A549 (cell line): ENCODE measurements around the gene MYL6. TPM values are rescaled to one million over a fixed set of nuclear protein-coding genes. Genes with fewer than 3 reads are reported as not detected.

Experiments used
- ATAC-seq, 2 experiments: fragments of 200-7000 bp in 1 of 2; fragments of >200 bp in 1 of 2; cut with Nextera tagmentation in 1 of 2; cut with Tn5 transposase in 1 of 2; 3 replicates each; pipeline versions ENCODE4 v1.8.0 to v1.9.1; 2018 to 2020; ENCODE audit warnings: mild to moderate bottlenecking in 1 of 2, moderate library complexity in 1 of 2
- CTCF ChIA-PET: fragments of 300-600 bp; sonication (Branson Sonifier 250); formaldehyde crosslinking; extraction: SDS; loops from one replicate; lab custom pipeline; 2021; ENCODE audit warnings: antibody characterized with exemption, inconsistent platforms; lab: Yijun Ruan, JAX
- POLR2A ChIA-PET: fragments of 350-600 bp; formaldehyde crosslinking; extraction: SDS; loops from one replicate; lab custom pipeline; 2021; ENCODE audit warnings: antibody characterized with exemption, inconsistent platforms; lab: Yijun Ruan, JAX
- DNase-seq, 2 experiments: peaks; one replicate each; pipeline versions ENCODE4 v3.0.0 to v3.0.0-alpha.2; 2011 to 2016; ENCODE audit warnings: low read depth in 1 of 2, low spot score in 1 of 2
- FAIRE-seq: peaks from 2 replicates; lab custom pipeline; 2011; peaks lifted over from hg19 to GRCh38; lab: Jason Lieb, UNC
- H3K27ac ChIP-seq, 2 experiments: fragments of >200 bp; sonication (Bioruptor Twin); formaldehyde crosslinking; 3 replicates each; pipeline ENCODE4 v1.5.1; 2016 to 2017
- H3K4me1 ChIP-seq: fragments of >200 bp; sonication (Bioruptor Twin); formaldehyde crosslinking; 3 replicates; pipeline ENCODE4 v1.6.1; 2016
- H3K4me2 ChIP-seq: fragments of >200 bp; sonication (Bioruptor Twin); formaldehyde crosslinking; 3 replicates; pipeline ENCODE4 v1.6.1; 2016
- H3K4me3 ChIP-seq: fragments of >200 bp; sonication (Bioruptor Twin); formaldehyde crosslinking; 3 replicates; pipeline ENCODE4 v1.5.1; 2016
- H3K9me3 ChIP-seq: fragments of >200 bp; sonication (Bioruptor Twin); formaldehyde crosslinking; 3 replicates; pipeline ENCODE4 v1.6.1; 2016
- ATOH8 ChIP-seq: fragments of 250-450 bp; sonication (Bioruptor Pico); IDR thresholded peaks from 2 replicates; pipeline ENCODE4 v1.5.0; 2020; ENCODE audit warnings: low read depth, mild to moderate bottlenecking, moderate library complexity
- BCL3 ChIP-seq: fragments of >200 bp; sonication (Bioruptor Twin); formaldehyde crosslinking; IDR thresholded peaks from 3 replicates; pipeline ENCODE4 v1.6.1; 2016
- BHLHE40 ChIP-seq: IDR thresholded peaks from 2 replicates; pipeline ENCODE4 v1.6.1; 2012; ENCODE audit warnings: low read depth, low read length, inconsistent platforms
- CEBPB ChIP-seq, 2 experiments: fragments of >200 bp in 1 of 2; sonication (Bioruptor Twin) in 1 of 2; formaldehyde crosslinking in 1 of 2; IDR thresholded peaks; 2 replicates each; pipeline ENCODE4 v1.6.1; 2012 to 2016
- CTCF ChIP-seq: fragments of >200 bp; sonication (Bioruptor Twin); formaldehyde crosslinking; IDR thresholded peaks from 3 replicates; pipeline ENCODE4 v1.5.1; 2016
- E2F6 ChIP-seq: IDR thresholded peaks from 2 replicates; pipeline ENCODE4 v1.6.1; 2012; ENCODE audit warnings: low read depth, borderline replicate concordance
- ELK1 ChIP-seq: fragments of 150-350 bp; IDR thresholded peaks from 2 replicates; pipeline ENCODE4 v1.6.1; 2014; ENCODE audit warnings: low read depth, mild to moderate bottlenecking, low read length
- FOXS1 ChIP-seq: fragments of 250-450 bp; sonication (Bioruptor Pico); IDR thresholded peaks from 2 replicates; pipeline ENCODE4 v1.5.0; 2020; ENCODE audit warnings: mild to moderate bottlenecking, moderate library complexity
- GATA3 ChIP-seq: IDR thresholded peaks from 2 replicates; pipeline ENCODE4 v1.6.1; 2012; ENCODE audit warnings: borderline replicate concordance
- HDAC2 ChIP-seq: fragments of 200-600 bp; sonication (generic); IDR thresholded peaks from 2 replicates; pipeline ENCODE4 v1.6.1; 2016
- HES2 ChIP-seq: fragments of >200 bp; sonication (Bioruptor Twin); formaldehyde crosslinking; IDR thresholded peaks from 2 replicates; pipeline ENCODE4 v1.6.1; 2016
- HOXA7 ChIP-seq: fragments of 250-450 bp; sonication (Bioruptor Pico); IDR thresholded peaks from 2 replicates; pipeline ENCODE4 v1.5.0; 2020; ENCODE audit warnings: mild to moderate bottlenecking, moderate library complexity
- JUN ChIP-seq, 2 experiments: fragments of >200 bp; sonication (Bioruptor Twin); formaldehyde crosslinking; IDR thresholded peaks; 2 replicates in 1 of 2; 3 replicates in 1 of 2; pipeline ENCODE4 v1.6.1; 2016 to 2017
- NPAS2 ChIP-seq: fragments of 250-450 bp; sonication (Bioruptor Pico); IDR thresholded peaks from 2 replicates; pipeline ENCODE4 v1.8.0; 2022; ENCODE audit warnings: mild to moderate bottlenecking, moderate library complexity, borderline replicate concordance
- PBX3 ChIP-seq: IDR thresholded peaks from 2 replicates; pipeline ENCODE4 v1.6.1; 2012
- RAD21 ChIP-seq, 2 experiments: fragments of >200 bp in 1 of 2; sonication (Bioruptor Twin) in 1 of 2; formaldehyde crosslinking in 1 of 2; IDR thresholded peaks in 1 of 2; conservative IDR thresholded peaks in 1 of 2; 2 replicates in 1 of 2; 3 replicates in 1 of 2; pipeline ENCODE4 v1.6.1; 2012 to 2018; ENCODE audit warnings: inconsistent platforms in 1 of 2
- RCOR1 ChIP-seq: fragments of 150-350 bp; IDR thresholded peaks from 2 replicates; pipeline ENCODE4 v1.6.1; 2014; ENCODE audit warnings: antibody characterized with exemption, low read length, low read depth
- RFX5 ChIP-seq: fragments of 450-650 bp; IDR thresholded peaks from 2 replicates; pipeline ENCODE4 v1.7.1; 2014; ENCODE audit warnings: antibody characterized with exemption, mild to moderate bottlenecking, moderate library complexity
- TP53 ChIP-seq: fragments of 250-450 bp; sonication (Bioruptor Pico); IDR thresholded peaks from 2 replicates; pipeline ENCODE4 v1.5.0; 2021; ENCODE audit warnings: mild to moderate bottlenecking, moderate library complexity
- USF2 ChIP-seq: fragments of 450-650 bp; IDR thresholded peaks from 2 replicates; pipeline ENCODE4 v1.6.1; 2014; ENCODE audit warnings: antibody characterized with exemption
- ZSCAN20 ChIP-seq: fragments of 250-450 bp; sonication (Bioruptor Pico); IDR thresholded peaks from 2 replicates; pipeline ENCODE4 v1.8.0; 2022; ENCODE audit warnings: mild to moderate bottlenecking, moderate library complexity
- WGBS: methylation state at CpG from one replicate; pipeline ENCODE4 v1.1.6; 2017; ENCODE audit errors: missing lambda C conversion rate; 5-methylcytosine and 5-hydroxymethylcytosine counted together
- polyA plus RNA-seq, 4 experiments: library from polyadenylated mRNA; depleted of rRNA in 3 of 4; stranded (reverse); fragments of >200 nt; fragmentation: RNase III in 1 of 4; extraction: RNeasy Plus Mini Kit Qiagen cat#74134 plus additional on column Dnase treatment in 1 of 4; gene quantifications; 2 replicates in 3 of 4; 3 replicates in 1 of 4; pipeline ENCODE4 v1.2.3, GENCODE V29; 2011 to 2017

The MYL6 gene
- polyA plus RNA-seq, 2 of the 4 experiments (the other 2 are of a cell fraction), result 2,307 to 3,268 TPM

- DNase-seq, result no peak
Observed at GRCh38 chr12:56159482-56160192, 1.5 kb downstream of the MYL6 start.

GRCh38 chr12:56160193-56160763, 2.1 kb downstream of the MYL6 start:
- H3K9me3 ChIP-seq, result no peaks in the 10 kb centered on the region
- peak overlapping the region; percentile 94 for H3K4me2 ChIP-seq
- H3K27ac ChIP-seq, result peak overlapping the region; percentile 90 to 97; a peak in 4 of 6 replicates
- FAIRE-seq (no peak), DNase-seq (no peak), ATAC-seq (no peak)
- 79% methylated on average over 7 of the region's 7 CpGs for WGBS
- ChIA-PET POLR2A (no interaction called here), CTCF (interaction anchor here (2.5 to 10.2 kb wide), 4 partner anchors 23 to 42 kb away, joined by 7 to 98 read pairs (median 56); partner anchors contain the start of genes ESYT1, SMARCC2 and ZC3H10)
- H3K4me1 ChIP-seq, result peaks cover 35% of the 10 kb centered on the region
- peak overlapping the region; percentile 74 for H3K4me3 ChIP-seq
- TF ChIP-seq TP53 (CRISPR knock-in tag), result no peak; the same call in 1 of the 2 replicates
- TF ChIP-seq JUN (IDR thresholded peaks at IDR 0.05), result 0 out of 5 replicates have a peak, but pooled peaks of 1 of the 2 experiments have one; percentile 43
- TF ChIP-seq ATOH8 (CRISPR knock-in tag), result no peak
- TF ChIP-seq ZSCAN20 (CRISPR knock-in tag), result no peak
- TF ChIP-seq RCOR1, result no peak
- TF ChIP-seq GATA3, result no peak
- no peak for TF ChIP-seq CTCF
- TF ChIP-seq HDAC2, result no peak
- no peak for TF ChIP-seq RFX5
- TF ChIP-seq HOXA7 (CRISPR knock-in tag), result peak; percentile 53; the same call in 1 of the 2 replicates
- no peak for TF ChIP-seq E2F6
- 0 out of 3 replicates have a peak, but pooled peaks have one; percentile 15 for TF ChIP-seq BCL3
- no peak for TF ChIP-seq ELK1
- no peak for TF ChIP-seq PBX3
- TF ChIP-seq NPAS2 (CRISPR knock-in tag), result no peak
- no peak for TF ChIP-seq BHLHE40
- TF ChIP-seq FOXS1 (CRISPR knock-in tag), result no peak
- TF ChIP-seq USF2, result no peak
- TF ChIP-seq CEBPB (IDR thresholded peaks at IDR 0.05), result no peak
- no peak for TF ChIP-seq HES2

More at GRCh38 chr12:56159482-56160192, 1.5 kb downstream of the MYL6 start:
- Histone ChIP-seq H3K9me3 (no peaks in the 10 kb centered on the region), H3K27ac (peak overlapping the region; percentile 90 to 97), H3K4me3 (peak overlapping the region; percentile 74), H3K4me2 (peak overlapping the region; percentile 94), H3K4me1 (peaks cover 35% of the 10 kb centered on the region)
- POLR2A ChIA-PET, result interaction anchor here (1.6 to 2.1 kb wide), 4 partner anchors 28 to 41 kb away, joined by 7 to 16 read pairs (median 10); partner anchors contain the start of genes ESYT1, SMARCC2 and ZC3H10
- ATAC-seq (no peak), FAIRE-seq (no peak)
- TF ChIP-seq USF2 (no peak), JUN (IDR thresholded peaks at IDR 0.05) (peak in 1 of 2 experiments; percentile 19; a peak in 1 of 5 replicates), RAD21 (conservative IDR thresholded peaks at IDR 0.05 in 1 of 2, IDR thresholded peaks at IDR 0.05 in 1 of 2) (no peak)
- CTCF ChIA-PET, result interaction anchor here (2.5 to 10.2 kb wide), 4 partner anchors 23 to 41 kb away, joined by 7 to 98 read pairs (median 56); partner anchors contain the start of genes ESYT1, SMARCC2 and ZC3H10
- WGBS, result 40% methylated on average over 8 of the region's 8 CpGs
